HepG2 (cell line): ENCODE data around the gene MTHFD1L. TPM values are rescaled to one million over a fixed set of nuclear protein-coding genes. Genes with fewer than 3 reads are reported as not detected.

Experiments used
- ELF4 ChIP-seq: sonication (generic); formaldehyde crosslinking; IDR thresholded peaks from 2 replicates; pipeline ENCODE4 v1.5.0; 2020; ENCODE audit warnings: missing genetic modification reagents, mild to moderate bottlenecking, moderate library complexity, borderline replicate concordance
- FOXK2 ChIP-seq: fragments of 450-650 bp; IDR thresholded peaks from 2 replicates; pipeline ENCODE4 v1.6.1; 2016
- GATA4 ChIP-seq: sonication (generic); IDR thresholded peaks from 2 replicates; pipeline ENCODE4 v1.6.1; 2016; ENCODE audit warnings: antibody characterized with exemption, low read depth, borderline replicate concordance
- MTA3 ChIP-seq: sonication (generic); formaldehyde crosslinking; IDR thresholded peaks from 2 replicates; pipeline ENCODE4 v1.4.0; 2020; ENCODE audit warnings: missing genetic modification reagents
- TCF12 ChIP-seq, 2 experiments: fragments of 450-650 bp in 1 of 2; sonication (generic) in 1 of 2; formaldehyde crosslinking in 1 of 2; IDR thresholded peaks; 2 replicates each; pipeline versions ENCODE4 v1.6.1 to v1.8.0; 2017 to 2022; ENCODE audit warnings: antibody characterized with exemption in 1 of 2, mild to moderate bottlenecking in 1 of 2, missing genetic modification reagents in 1 of 2, moderate library complexity in 1 of 2
- ZNF121 ChIP-seq: sonication (generic); formaldehyde crosslinking; IDR thresholded peaks from 2 replicates; pipeline ENCODE4 v1.5.0; 2020; ENCODE audit warnings: mild to moderate bottlenecking, missing genetic modification reagents
- ZNF230 ChIP-seq: sonication (generic); formaldehyde crosslinking; IDR thresholded peaks from 2 replicates; pipeline ENCODE4 v1.4.0; 2020; ENCODE audit warnings: mild to moderate bottlenecking, missing genetic modification reagents
- ZNF367 ChIP-seq: sonication (generic); formaldehyde crosslinking; IDR thresholded peaks from 2 replicates; pipeline ENCODE4 v1.4.0; 2020; ENCODE audit warnings: missing genetic modification reagents, borderline replicate concordance
- ZNF547 ChIP-seq: sonication (generic); formaldehyde crosslinking; IDR thresholded peaks from 2 replicates; pipeline ENCODE4 v1.5.1; 2020; ENCODE audit warnings: mild to moderate bottlenecking, missing genetic modification reagents
- polyA plus RNA-seq, 8 experiments: library from polyadenylated mRNA; depleted of rRNA in 3 of 8; stranded (reverse) in 7 of 8; unstranded in 1 of 8; fragments of >200 nt; fragmentation: Illumina TruSeq in 4 of 8; extraction: Trizol in 4 of 8; gene quantifications; 2 replicates each; pipeline versions ENCODE4 v1.2.1 to v1.2.3, GENCODE V29; 2011 to 2016; ENCODE audit warnings: low read depth in 4 of 8, missing spikeins in 1 of 8, mixed read lengths in 1 of 8; ENCODE audit not compliant: insufficient read depth in 1 of 8
- total RNA-seq, 5 experiments: library from RNA; depleted of rRNA; stranded (reverse); fragments of >200 nt; fragmentation: Illumina TruSeq; extraction: Trizol; gene quantifications; 2 replicates each; pipeline ENCODE4 v1.2.3, GENCODE V29; 2016; ENCODE audit warnings: low read depth in 1 of 5
- TF ChIP-seq, protein P1 (sequence below): sonication (generic); formaldehyde crosslinking; IDR thresholded peaks from 2 replicates; pipeline ENCODE4 v1.4.0; 2020; ENCODE audit warnings: mild to moderate bottlenecking, missing genetic modification reagents, borderline replicate concordance
- TF ChIP-seq, protein P2 (sequence below): sonication (generic); formaldehyde crosslinking; conservative IDR thresholded peaks from 2 replicates; pipeline ENCODE4 v1.5.0; 2020; ENCODE audit warnings: missing genetic modification reagents
- TF ChIP-seq, protein P3 (sequence below): sonication (generic); formaldehyde crosslinking; IDR thresholded peaks from 2 replicates; pipeline ENCODE4 v1.5.0; 2020; ENCODE audit warnings: mild to moderate bottlenecking, missing genetic modification reagents
- TF ChIP-seq, protein P4 (sequence below): sonication (generic); formaldehyde crosslinking; IDR thresholded peaks from 2 replicates; pipeline ENCODE4 v1.5.1; 2020; ENCODE audit warnings: mild to moderate bottlenecking, moderate library complexity, missing genetic modification reagents
- TF ChIP-seq, protein P5 (sequence below): sonication (generic); formaldehyde crosslinking; IDR thresholded peaks from 2 replicates; pipeline ENCODE4 v1.4.0; 2020; ENCODE audit warnings: mild to moderate bottlenecking, missing genetic modification reagents

Gene MTHFD1L
- total and polyA plus RNA-seq, 2 of the 13 experiments (the other 11 are each of a cell fraction or from before 2014, with no cell fraction given) = 24.0 to 39.6 TPM

DNA sequence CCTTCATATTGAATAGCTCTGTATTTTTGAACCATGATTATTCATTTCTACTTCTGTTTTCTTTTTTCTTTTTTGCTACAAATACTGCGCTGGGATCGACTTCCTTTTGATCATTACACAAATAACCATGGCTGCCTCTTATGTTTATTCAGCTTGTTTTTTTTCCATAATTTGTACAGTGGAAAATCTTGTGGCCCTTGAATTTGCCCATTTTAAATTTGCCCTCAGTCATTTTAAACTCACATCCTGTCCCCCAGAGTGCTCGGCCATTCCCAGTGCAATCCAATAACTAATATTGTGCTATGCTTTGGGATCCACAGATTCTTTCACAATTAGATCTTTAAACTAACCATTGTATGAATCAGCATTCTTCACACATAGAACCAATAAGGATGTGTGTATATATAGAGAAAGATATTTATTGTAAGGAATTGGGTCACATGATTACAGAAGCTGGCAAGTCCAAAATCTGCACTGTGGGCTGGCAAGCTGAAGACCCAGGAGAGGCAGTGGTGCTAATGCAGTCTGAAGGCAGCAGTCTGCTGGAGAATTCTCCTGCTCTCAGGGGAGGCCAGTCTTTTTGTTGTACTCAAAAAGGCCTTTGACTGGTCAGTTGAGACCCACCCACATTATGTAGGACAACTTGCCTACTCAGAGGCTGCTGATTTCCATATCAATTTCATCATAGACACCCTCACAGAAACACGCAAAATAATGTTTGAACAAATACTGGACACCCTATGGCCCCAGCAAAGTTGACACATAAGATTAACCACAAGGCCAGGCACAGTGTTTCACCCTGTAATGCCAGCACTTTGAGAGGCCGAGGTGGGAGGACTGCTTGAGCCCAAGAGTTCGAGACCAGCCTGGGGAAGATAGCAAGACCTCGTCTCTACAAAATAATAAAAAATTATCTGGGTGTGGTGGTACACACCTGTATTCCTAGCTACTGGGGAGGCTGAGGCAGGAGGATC is 147.1 kb downstream of the MTHFD1L start (continued):
- TF ChIP-seq, protein P1, sequence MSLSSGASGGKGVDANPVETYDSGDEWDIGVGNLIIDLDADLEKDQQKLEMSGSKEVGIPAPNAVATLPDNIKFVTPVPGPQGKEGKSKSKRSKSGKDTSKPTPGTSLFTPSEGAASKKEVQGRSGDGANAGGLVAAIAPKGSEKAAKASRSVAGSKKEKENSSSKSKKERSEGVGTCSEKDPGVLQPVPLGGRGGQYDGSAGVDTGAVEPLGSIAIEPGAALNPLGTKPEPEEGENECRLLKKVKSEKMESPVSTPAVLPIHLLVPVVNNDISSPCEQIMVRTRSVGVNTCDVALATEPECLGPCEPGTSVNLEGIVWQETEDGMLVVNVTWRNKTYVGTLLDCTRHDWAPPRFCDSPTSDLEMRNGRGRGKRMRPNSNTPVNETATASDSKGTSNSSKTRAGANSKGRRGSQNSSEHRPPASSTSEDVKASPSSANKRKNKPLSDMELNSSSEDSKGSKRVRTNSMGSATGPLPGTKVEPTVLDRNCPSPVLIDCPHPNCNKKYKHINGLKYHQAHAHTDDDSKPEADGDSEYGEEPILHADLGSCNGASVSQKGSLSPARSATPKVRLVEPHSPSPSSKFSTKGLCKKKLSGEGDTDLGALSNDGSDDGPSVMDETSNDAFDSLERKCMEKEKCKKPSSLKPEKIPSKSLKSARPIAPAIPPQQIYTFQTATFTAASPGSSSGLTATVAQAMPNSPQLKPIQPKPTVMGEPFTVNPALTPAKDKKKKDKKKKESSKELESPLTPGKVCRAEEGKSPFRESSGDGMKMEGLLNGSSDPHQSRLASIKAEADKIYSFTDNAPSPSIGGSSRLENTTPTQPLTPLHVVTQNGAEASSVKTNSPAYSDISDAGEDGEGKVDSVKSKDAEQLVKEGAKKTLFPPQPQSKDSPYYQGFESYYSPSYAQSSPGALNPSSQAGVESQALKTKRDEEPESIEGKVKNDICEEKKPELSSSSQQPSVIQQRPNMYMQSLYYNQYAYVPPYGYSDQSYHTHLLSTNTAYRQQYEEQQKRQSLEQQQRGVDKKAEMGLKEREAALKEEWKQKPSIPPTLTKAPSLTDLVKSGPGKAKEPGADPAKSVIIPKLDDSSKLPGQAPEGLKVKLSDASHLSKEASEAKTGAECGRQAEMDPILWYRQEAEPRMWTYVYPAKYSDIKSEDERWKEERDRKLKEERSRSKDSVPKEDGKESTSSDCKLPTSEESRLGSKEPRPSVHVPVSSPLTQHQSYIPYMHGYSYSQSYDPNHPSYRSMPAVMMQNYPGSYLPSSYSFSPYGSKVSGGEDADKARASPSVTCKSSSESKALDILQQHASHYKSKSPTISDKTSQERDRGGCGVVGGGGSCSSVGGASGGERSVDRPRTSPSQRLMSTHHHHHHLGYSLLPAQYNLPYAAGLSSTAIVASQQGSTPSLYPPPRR (CRISPR knock-in tag) = peak; percentile 39; the same call in 1 of the 2 replicates
- no peak for TF ChIP-seq ZNF367
- TF ChIP-seq, protein P2, sequence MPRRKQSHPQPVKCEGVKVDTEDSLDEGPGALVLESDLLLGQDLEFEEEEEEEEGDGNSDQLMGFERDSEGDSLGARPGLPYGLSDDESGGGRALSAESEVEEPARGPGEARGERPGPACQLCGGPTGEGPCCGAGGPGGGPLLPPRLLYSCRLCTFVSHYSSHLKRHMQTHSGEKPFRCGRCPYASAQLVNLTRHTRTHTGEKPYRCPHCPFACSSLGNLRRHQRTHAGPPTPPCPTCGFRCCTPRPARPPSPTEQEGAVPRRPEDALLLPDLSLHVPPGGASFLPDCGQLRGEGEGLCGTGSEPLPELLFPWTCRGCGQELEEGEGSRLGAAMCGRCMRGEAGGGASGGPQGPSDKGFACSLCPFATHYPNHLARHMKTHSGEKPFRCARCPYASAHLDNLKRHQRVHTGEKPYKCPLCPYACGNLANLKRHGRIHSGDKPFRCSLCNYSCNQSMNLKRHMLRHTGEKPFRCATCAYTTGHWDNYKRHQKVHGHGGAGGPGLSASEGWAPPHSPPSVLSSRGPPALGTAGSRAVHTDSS (CRISPR knock-in tag) = no peak
- TF ChIP-seq, protein P3, sequence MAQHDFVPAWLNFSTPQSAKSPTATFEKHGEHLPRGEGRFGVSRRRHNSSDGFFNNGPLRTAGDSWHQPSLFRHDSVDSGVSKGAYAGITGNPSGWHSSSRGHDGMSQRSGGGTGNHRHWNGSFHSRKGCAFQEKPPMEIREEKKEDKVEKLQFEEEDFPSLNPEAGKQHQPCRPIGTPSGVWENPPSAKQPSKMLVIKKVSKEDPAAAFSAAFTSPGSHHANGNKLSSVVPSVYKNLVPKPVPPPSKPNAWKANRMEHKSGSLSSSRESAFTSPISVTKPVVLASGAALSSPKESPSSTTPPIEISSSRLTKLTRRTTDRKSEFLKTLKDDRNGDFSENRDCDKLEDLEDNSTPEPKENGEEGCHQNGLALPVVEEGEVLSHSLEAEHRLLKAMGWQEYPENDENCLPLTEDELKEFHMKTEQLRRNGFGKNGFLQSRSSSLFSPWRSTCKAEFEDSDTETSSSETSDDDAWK = no peak
- TF ChIP-seq, protein P4, sequence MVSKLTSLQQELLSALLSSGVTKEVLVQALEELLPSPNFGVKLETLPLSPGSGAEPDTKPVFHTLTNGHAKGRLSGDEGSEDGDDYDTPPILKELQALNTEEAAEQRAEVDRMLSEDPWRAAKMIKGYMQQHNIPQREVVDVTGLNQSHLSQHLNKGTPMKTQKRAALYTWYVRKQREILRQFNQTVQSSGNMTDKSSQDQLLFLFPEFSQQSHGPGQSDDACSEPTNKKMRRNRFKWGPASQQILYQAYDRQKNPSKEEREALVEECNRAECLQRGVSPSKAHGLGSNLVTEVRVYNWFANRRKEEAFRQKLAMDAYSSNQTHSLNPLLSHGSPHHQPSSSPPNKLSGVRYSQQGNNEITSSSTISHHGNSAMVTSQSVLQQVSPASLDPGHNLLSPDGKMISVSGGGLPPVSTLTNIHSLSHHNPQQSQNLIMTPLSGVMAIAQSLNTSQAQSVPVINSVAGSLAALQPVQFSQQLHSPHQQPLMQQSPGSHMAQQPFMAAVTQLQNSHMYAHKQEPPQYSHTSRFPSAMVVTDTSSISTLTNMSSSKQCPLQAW (CRISPR knock-in tag) = peak; percentile 66
- no peak for TF ChIP-seq MTA3 (CRISPR knock-in tag)
- TF ChIP-seq, protein P5, sequence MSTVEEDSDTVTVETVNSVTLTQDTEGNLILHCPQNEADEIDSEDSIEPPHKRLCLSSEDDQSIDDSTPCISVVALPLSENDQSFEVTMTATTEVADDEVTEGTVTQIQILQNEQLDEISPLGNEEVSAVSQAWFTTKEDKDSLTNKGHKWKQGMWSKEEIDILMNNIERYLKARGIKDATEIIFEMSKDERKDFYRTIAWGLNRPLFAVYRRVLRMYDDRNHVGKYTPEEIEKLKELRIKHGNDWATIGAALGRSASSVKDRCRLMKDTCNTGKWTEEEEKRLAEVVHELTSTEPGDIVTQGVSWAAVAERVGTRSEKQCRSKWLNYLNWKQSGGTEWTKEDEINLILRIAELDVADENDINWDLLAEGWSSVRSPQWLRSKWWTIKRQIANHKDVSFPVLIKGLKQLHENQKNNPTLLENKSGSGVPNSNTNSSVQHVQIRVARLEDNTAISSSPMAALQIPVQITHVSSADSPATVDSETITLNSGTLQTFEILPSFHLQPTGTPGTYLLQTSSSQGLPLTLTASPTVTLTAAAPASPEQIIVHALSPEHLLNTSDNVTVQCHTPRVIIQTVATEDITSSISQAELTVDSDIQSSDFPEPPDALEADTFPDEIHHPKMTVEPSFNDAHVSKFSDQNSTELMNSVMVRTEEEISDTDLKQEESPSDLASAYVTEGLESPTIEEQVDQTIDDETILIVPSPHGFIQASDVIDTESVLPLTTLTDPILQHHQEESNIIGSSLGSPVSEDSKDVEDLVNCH (CRISPR knock-in tag) = no peak
- TF ChIP-seq ELF4 (CRISPR knock-in tag) = no peak
- no peak for TF ChIP-seq ZNF547 (CRISPR knock-in tag)
- no peak for TF ChIP-seq ZNF230 (CRISPR knock-in tag)
- no peak for TF ChIP-seq GATA4
- TF ChIP-seq ZNF121 = no peak
- no peak for TF ChIP-seq FOXK2
- TF ChIP-seq TCF12 (IDR thresholded peaks at IDR 0.05) = no peak
- TF ChIP-seq TCF12 (CRISPR knock-in tag; IDR thresholded peaks at IDR 0.05) = no peak
